D721Med (cell line): ENCODE data around the gene ATP5ME.

Source experiments
- DNase-seq: peaks from one replicate; pipeline ENCODE4 v3.0.0; 2011; ENCODE audit warnings: low spot score; ENCODE audit not compliant: insufficient read length
- FAIRE-seq: peaks from 2 replicates; lab custom pipeline; 2011; peaks lifted over from hg19 to GRCh38; lab: Jason Lieb, UNC
- CTCF ChIP-seq: IDR thresholded peaks from 2 replicates; pipeline ENCODE4 v1.5.1; 2012; ENCODE audit warnings: mild to moderate bottlenecking, control low read depth; ENCODE audit not compliant: insufficient read depth; ENCODE audit errors: missing control alignments

ATP5ME gene

GRCh38 chr4:717601-718320, 43.7 kb upstream of the ATP5ME start:
- no peak for FAIRE-seq
- TF ChIP-seq CTCF: no peak
- no peak for DNase-seq

- TF ChIP-seq CTCF: no peak
- no peak for FAIRE-seq
- DNase-seq: no peak
Measured at GRCh38 chr4:714087-714486, 40.0 kb upstream of the ATP5ME start.

DNA sequence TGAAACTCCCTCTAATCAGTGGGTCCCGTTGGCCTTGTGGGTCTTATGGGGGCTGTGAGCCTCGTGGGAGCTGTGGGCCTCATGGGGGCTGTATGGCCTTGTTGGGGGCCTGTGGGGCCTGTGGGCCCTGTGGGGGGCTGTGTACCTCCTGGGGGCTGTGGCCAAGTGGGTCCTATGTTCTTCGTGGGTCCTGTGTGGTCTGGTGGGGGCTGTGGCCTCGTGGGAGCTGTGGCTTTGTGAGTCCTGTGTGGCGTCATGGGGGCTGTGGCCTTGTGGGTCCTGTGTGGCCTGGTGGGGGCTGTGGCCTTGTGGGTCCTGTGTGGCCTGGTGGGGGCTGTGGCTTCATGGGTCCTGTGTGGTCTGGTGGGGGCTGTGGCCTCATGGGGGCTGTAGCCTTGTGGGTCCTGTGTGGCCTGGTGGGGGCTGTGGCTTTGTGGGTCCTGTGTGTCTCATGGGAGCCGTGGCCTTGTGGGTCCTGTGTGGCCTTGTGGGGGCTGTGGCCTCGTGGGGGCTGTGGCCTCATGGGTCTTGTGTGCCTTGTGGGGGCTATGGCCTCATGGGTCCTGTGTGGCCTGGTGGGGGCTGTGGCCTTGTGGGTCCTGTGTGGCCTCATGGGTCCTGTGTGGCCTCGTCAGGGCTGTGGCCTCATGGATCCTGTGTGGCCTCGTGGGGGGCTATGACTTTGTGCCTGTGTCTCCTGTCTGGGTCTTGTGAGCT, 39.0 kb upstream of the ATP5ME start:
- no peak for TF ChIP-seq CTCF

DNA sequence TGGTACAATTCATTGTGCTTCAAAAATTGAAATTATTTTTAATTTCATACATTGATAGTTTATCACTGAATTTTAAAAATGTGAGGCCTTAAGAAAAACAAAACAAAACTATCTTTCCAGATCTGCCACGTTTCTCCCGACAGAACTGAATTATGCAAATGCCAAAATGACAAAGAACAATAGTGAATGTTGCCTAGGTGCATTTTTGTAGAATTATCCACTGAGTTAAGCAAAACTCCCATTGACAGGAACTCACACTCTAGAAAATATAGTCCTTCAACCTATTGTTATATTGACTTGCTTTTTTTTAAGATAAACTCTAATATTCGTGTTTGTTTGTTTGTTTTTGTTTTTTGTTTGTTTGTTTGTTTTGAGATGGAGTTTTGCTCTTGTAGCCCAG, 38.0 kb upstream of the ATP5ME start:
- DNase-seq: no peak
- FAIRE-seq: no peak
- TF ChIP-seq CTCF: no peak

More for the DNA sequence above, 39.0 kb upstream of the ATP5ME start:
- FAIRE-seq (no peak), DNase-seq (no peak)

DNA sequence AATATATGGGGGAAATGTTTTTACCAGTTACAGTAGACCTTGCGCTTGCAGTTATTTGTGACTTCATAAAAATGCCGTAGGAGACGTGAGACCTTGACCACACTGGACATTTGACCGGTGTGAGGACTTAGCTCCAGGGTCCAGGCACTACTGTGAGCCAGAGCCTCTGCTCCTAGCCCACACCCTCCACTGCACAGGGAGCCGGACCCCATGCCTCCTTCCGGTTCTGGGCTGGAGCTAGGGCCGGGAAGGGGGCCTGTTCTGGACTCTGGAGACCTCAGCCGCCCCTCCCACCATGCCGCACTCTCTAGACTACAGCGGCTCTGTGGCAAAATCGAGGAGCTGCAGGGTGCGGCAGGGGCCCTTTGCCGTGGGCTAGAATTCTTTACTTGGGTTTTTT, 36.8 kb upstream of the ATP5ME start:
- TF ChIP-seq CTCF: no peak
- FAIRE-seq: no peak
- DNase-seq: no peak

DNA sequence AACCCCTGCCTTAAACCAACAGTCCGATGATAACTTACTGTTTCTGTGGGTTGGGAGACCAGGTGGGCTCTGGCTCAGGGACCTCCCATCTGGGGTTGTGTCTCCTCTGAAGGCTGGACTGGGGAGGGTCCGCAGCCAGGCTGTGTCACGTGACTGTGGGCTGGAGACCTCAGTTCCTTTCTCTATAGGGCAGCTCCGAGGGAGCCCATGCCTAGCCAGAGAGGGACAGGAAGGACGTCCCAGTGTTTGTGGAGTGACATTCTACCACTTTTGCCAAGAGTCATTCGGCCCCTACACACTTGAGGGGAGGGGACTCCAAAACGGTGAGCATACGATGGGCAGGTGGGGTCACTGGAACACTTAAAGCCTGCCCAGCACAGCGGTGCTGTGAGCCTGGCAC, 36.0 kb upstream of the ATP5ME start:
- no peak for FAIRE-seq
- DNase-seq: no peak
- no peak for TF ChIP-seq CTCF

GRCh38 chr4:709348-709747, 35.3 kb upstream of the ATP5ME start:
- no peak for TF ChIP-seq CTCF
- no peak for FAIRE-seq
- DNase-seq: no peak
